Nephron progenitor cell (in vitro differentiated cells): Measurements from ENCODE around the gene SEMA3B.

Source experiments
- DNase-seq: peaks from one replicate; pipeline ENCODE4 v3.0.0; 2021
- H3K27ac Mint-ChIP-seq: 2 replicates; pipeline ENCODE4 v1.8.0; 2021; ENCODE audit warnings: mild to moderate bottlenecking, moderate library complexity, mixed read lengths
- H3K27me3 Mint-ChIP-seq: 2 replicates; pipeline ENCODE4 v1.8.0; 2021; ENCODE audit warnings: mild to moderate bottlenecking, low read depth, mixed read lengths; ENCODE audit not compliant: poor library complexity
- H3K36me3 Mint-ChIP-seq: 2 replicates; pipeline ENCODE4 v1.8.0; 2021; ENCODE audit warnings: low read depth, mixed read lengths
- H3K4me1 Mint-ChIP-seq: 2 replicates; pipeline ENCODE4 v1.8.0; 2021; ENCODE audit warnings: mixed read lengths
- H3K4me3 Mint-ChIP-seq: 2 replicates; pipeline ENCODE4 v1.8.0; 2021; ENCODE audit warnings: mild to moderate bottlenecking, moderate library complexity, mixed read lengths
- H3K9me3 Mint-ChIP-seq: 2 replicates; pipeline ENCODE4 v1.8.0; 2021; ENCODE audit warnings: mild to moderate bottlenecking, moderate library complexity, mixed read lengths
- CTCF ChIP-seq: fragments of 200-600 bp; sonication (generic); IDR thresholded peaks from 2 replicates; pipeline ENCODE4 v1.5.0; 2021; ENCODE audit warnings: antibody characterized with exemption

Gene SEMA3B

GRCh38 chr3:50298836-50299637, 30.1 kb downstream of the SEMA3B start, which contains the start of the genes HYAL3 and NAA80:
HYAL3 (minus strand) TSS chr3:50299405; CDS start chr3:50295602, 3,803 bp downstream.
NAA80 (minus strand) TSS chr3:50299405; CDS start chr3:50297463, 1,942 bp downstream.
- no peaks in the 10 kb centered on the region for H3K9me3 Mint-ChIP-seq
- DNase-seq, result peak; percentile 99
- H3K4me3 Mint-ChIP-seq, result peak within 1 kb of the TSS; percentile 96
- H3K27me3 Mint-ChIP-seq, result peaks cover 5% of the 10 kb centered on the region
- H3K4me1 Mint-ChIP-seq, result peaks cover 29% of the 10 kb centered on the region
- no peaks in the 10 kb centered on the region for H3K36me3 Mint-ChIP-seq
- peak within 1 kb of the TSS; percentile 95 for H3K27ac Mint-ChIP-seq
- TF ChIP-seq CTCF, result peak; percentile 26

- Mint-ChIP-seq H3K4me3 (peak overlapping the region; percentile 96), H3K27me3 (peaks cover 5% of the 10 kb centered on the region), H3K4me1 (peaks cover 29% of the 10 kb centered on the region), H3K27ac (peak overlapping the region; percentile 95), H3K9me3 (no peaks in the 10 kb centered on the region), H3K36me3 (no peaks in the 10 kb centered on the region)
- no peak for TF ChIP-seq CTCF
- DNase-seq, result no peak
Measured at GRCh38 chr3:50299638-50299928, 30.6 kb downstream of the SEMA3B start.

- Mint-ChIP-seq H3K27ac (peak overlapping the region; percentile 54), H3K4me1 (peaks cover 29% of the 10 kb centered on the region), H3K27me3 (peaks cover 5% of the 10 kb centered on the region), H3K4me3 (peak overlapping the region; percentile 96), H3K36me3 (no peaks in the 10 kb centered on the region), H3K9me3 (no peaks in the 10 kb centered on the region)
- TF ChIP-seq CTCF, result no peak
- DNase-seq, result no peak
Measured at GRCh38 chr3:50299929-50300680, 31.2 kb downstream of the SEMA3B start.

GRCh38 chr3:50300681-50301254, 31.8 kb downstream of the SEMA3B start:
- Mint-ChIP-seq H3K27me3 (peaks cover 5% of the 10 kb centered on the region), H3K4me1 (peaks cover 29% of the 10 kb centered on the region), H3K27ac (no peak overlapping the region), H3K4me3 (peak overlapping the region; percentile 96), H3K9me3 (peaks cover 3% of the 10 kb centered on the region), H3K36me3 (peaks cover 2% of the 10 kb centered on the region)
- TF ChIP-seq CTCF, result no peak
- no peak for DNase-seq

GRCh38 chr3:50302095-50303012, 33.4 kb downstream of the SEMA3B start:
- no peak overlapping the region for H3K4me3 Mint-ChIP-seq
- TF ChIP-seq CTCF, result no peak
- H3K4me1 Mint-ChIP-seq, result peaks cover 29% of the 10 kb centered on the region
- peaks cover 11% of the 10 kb centered on the region for H3K36me3 Mint-ChIP-seq
- peaks cover 5% of the 10 kb centered on the region for H3K27me3 Mint-ChIP-seq
- H3K9me3 Mint-ChIP-seq, result peaks cover 19% of the 10 kb centered on the region
- no peak for DNase-seq
- no peak overlapping the region for H3K27ac Mint-ChIP-seq
